GM23338 (cell line): ENCODE measurements around the gene GPR3. TPM values are rescaled to one million over a fixed set of nuclear protein-coding genes. Genes with fewer than 3 reads are reported as not detected.
A peak's percentile ranks its signal among the peaks of the same experiment; 100 is the strongest.

Source experiments
- ATAC-seq: fragments of 200-7000 bp; cut with Tn5 transposase; 3 replicates; pipeline ENCODE4 v1.9.1; 2020
- DNase-seq: peaks from one replicate; pipeline ENCODE4 v3.0.0-alpha.2; 2015; ENCODE audit warnings: low spot score
- H2AFZ ChIP-seq: fragments of 200-600 bp; sonication (generic); 2 replicates; pipeline ENCODE4 v1.8.0; 2016; ENCODE audit warnings: antibody characterized with exemption, mild to moderate bottlenecking, moderate library complexity
- H3F3A ChIP-seq: fragments of 200-600 bp; sonication (generic); replicated peaks from 2 replicates; pipeline ENCODE4 v1.8.0; 2017; ENCODE audit warnings: antibody characterized with exemption, mixed run types, low read depth
- H3K27ac ChIP-seq: fragments of 200-600 bp; sonication (generic); 2 replicates; pipeline ENCODE4 v1.6.1; 2016; ENCODE audit warnings: low read depth
- H3K27me3 ChIP-seq: fragments of 200-600 bp; sonication (generic); 2 replicates; pipeline ENCODE4 v1.8.0; 2016; ENCODE audit warnings: mild to moderate bottlenecking, mixed run types, moderate library complexity; ENCODE audit not compliant: insufficient read depth
- H3K36me3 ChIP-seq: fragments of 200-600 bp; sonication (generic); 2 replicates; pipeline ENCODE4 v1.8.0; 2016; ENCODE audit warnings: mild to moderate bottlenecking; ENCODE audit not compliant: insufficient read depth
- H3K4me1 ChIP-seq: fragments of 200-600 bp; sonication (generic); 2 replicates; pipeline ENCODE4 v1.8.0; 2016; ENCODE audit warnings: mild to moderate bottlenecking, moderate library complexity; ENCODE audit not compliant: insufficient read depth
- H3K4me2 ChIP-seq: fragments of 200-600 bp; sonication (generic); 2 replicates; pipeline ENCODE4 v1.7.1; 2017; ENCODE audit warnings: mixed run types
- H3K4me3 ChIP-seq: fragments of 200-600 bp; sonication (generic); 2 replicates; pipeline ENCODE4 v1.6.1; 2016; ENCODE audit warnings: mixed run types
- H3K79me2 ChIP-seq: fragments of 200-600 bp; sonication (generic); replicated peaks from 2 replicates; pipeline ENCODE4 v1.8.0; 2017; ENCODE audit warnings: mild to moderate bottlenecking; ENCODE audit not compliant: insufficient read depth
- H3K9me2 ChIP-seq: fragments of 200-600 bp; sonication (generic); 2 replicates; pipeline ENCODE4 v1.8.0; 2017; ENCODE audit not compliant: insufficient read depth
- H4K20me1 ChIP-seq: fragments of 200-600 bp; sonication (generic); replicated peaks from 2 replicates; pipeline ENCODE4 v1.8.0; 2017; ENCODE audit warnings: mild to moderate bottlenecking; ENCODE audit not compliant: insufficient read depth
- H3K27ac Mint-ChIP-seq: 2 replicates; pipeline ENCODE4 v1.8.0; 2020; ENCODE audit warnings: inconsistent platforms, mild to moderate bottlenecking, moderate library complexity, mixed read lengths
- H3K27me3 Mint-ChIP-seq: 3 replicates; pipeline ENCODE4 v1.8.0; 2022; ENCODE audit warnings: low read depth, mild to moderate bottlenecking, moderate library complexity, mixed read lengths, inconsistent platforms; ENCODE audit not compliant: insufficient read depth, poor library complexity
- H3K36me3 Mint-ChIP-seq: 3 replicates; pipeline ENCODE4 v1.8.0; 2021; ENCODE audit warnings: low read depth, mild to moderate bottlenecking, inconsistent platforms, moderate library complexity, mixed read lengths
- H3K4me1 Mint-ChIP-seq: 3 replicates; pipeline ENCODE4 v1.8.0; 2020; ENCODE audit warnings: mild to moderate bottlenecking, inconsistent platforms, mixed read lengths
- H3K4me3 Mint-ChIP-seq: 3 replicates; pipeline ENCODE4 v1.8.0; 2021; ENCODE audit warnings: moderate library complexity, mild to moderate bottlenecking, inconsistent platforms, mixed read lengths
- H3K9me3 Mint-ChIP-seq: 3 replicates; pipeline ENCODE4 v1.8.0; 2020; ENCODE audit warnings: moderate library complexity, mild to moderate bottlenecking, inconsistent platforms, mixed read lengths
- CREB1 ChIP-seq: fragments of 250-450 bp; sonication (Bioruptor Pico); IDR thresholded peaks from 2 replicates; pipeline ENCODE4 v1.5.0; 2020; ENCODE audit warnings: low read depth, mild to moderate bottlenecking, moderate library complexity
- EZH2 ChIP-seq: fragments of 200-600 bp; sonication (generic); IDR thresholded peaks from one replicate; pipeline ENCODE4 v1.8.0; 2017; ENCODE audit warnings: antibody characterized with exemption, mild to moderate bottlenecking, low read depth; ENCODE audit not compliant: unreplicated experiment
- EZH2phosphoT487 ChIP-seq: fragments of 200-600 bp; sonication (generic); IDR thresholded peaks from one replicate; pipeline ENCODE4 v1.8.1; 2018; ENCODE audit warnings: antibody characterized with exemption; ENCODE audit not compliant: unreplicated experiment
- JUNB ChIP-seq: IDR thresholded peaks from one replicate; pipeline ENCODE4 v1.6.1; 2016; ENCODE audit warnings: antibody characterized with exemption; ENCODE audit not compliant: unreplicated experiment
- NANOG ChIP-seq: IDR thresholded peaks from 2 replicates; pipeline ENCODE4 v1.6.1; 2016; ENCODE audit warnings: antibody characterized with exemption, borderline replicate concordance
- POLR2AphosphoS5 ChIP-seq: IDR thresholded peaks from 2 replicates; pipeline ENCODE4 v1.6.1; 2016; ENCODE audit warnings: antibody characterized with exemption, low read depth
- STAT1 ChIP-seq: IDR thresholded peaks from one replicate; pipeline ENCODE4 v1.6.1; 2016; ENCODE audit warnings: antibody characterized with exemption; ENCODE audit not compliant: unreplicated experiment
- ZNF114 ChIP-seq: fragments of 250-450 bp; sonication (Bioruptor Pico); IDR thresholded peaks from 2 replicates; pipeline ENCODE4 v1.5.0; 2020; ENCODE audit warnings: mild to moderate bottlenecking, moderate library complexity
- ZNF331 ChIP-seq: fragments of 250-450 bp; sonication (Bioruptor Pico); IDR thresholded peaks from 2 replicates; pipeline ENCODE4 v1.5.0; 2020; ENCODE audit warnings: low read depth, mild to moderate bottlenecking, moderate library complexity
- polyA plus RNA-seq: library from polyadenylated mRNA; unstranded; fragments of >200 nt; fragmentation: Nextera tagmentation; extraction: Ambion mirVana; gene quantifications from 2 replicates; pipeline ENCODE4 v1.2.1, GENCODE V29; 2016
- total RNA-seq: library from RNA; depleted of rRNA; stranded (reverse); fragments of >200 nt; shearing (Covaris generic); gene quantifications from 2 replicates; pipeline ENCODE4 v1.2.3, GENCODE V29; 2014
- TF ChIP-seq, protein P1 (sequence below), 2 experiments: fragments of 200-600 bp in 1 of 2; sonication (generic) in 1 of 2; conservative IDR thresholded peaks; 2 replicates each; pipeline versions ENCODE4 v1.5.1 to v1.6.1; 2016 to 2017; ENCODE audit warnings: antibody characterized with exemption in 2 of 2, low read depth in 2 of 2, mild to moderate bottlenecking in 2 of 2, moderate library complexity in 1 of 2
- TF ChIP-seq, protein P2 (sequence below): IDR thresholded peaks from 2 replicates; pipeline ENCODE4 v1.6.1; 2016; ENCODE audit warnings: antibody characterized with exemption
- TF ChIP-seq, protein P3 (sequence below): IDR thresholded peaks from one replicate; pipeline ENCODE4 v1.6.1; 2018; ENCODE audit warnings: antibody characterized with exemption; ENCODE audit not compliant: unreplicated experiment
- TF ChIP-seq, protein P4 (sequence below): fragments of 250-450 bp; sonication (Bioruptor Pico); IDR thresholded peaks from 2 replicates; pipeline ENCODE4 v1.5.0; 2020; ENCODE audit warnings: mild to moderate bottlenecking, moderate library complexity

GPR3 gene
- total and polyA plus RNA-seq, 2 experiments from 2014 or later, result 5.9 to 9.1 TPM

DNA sequence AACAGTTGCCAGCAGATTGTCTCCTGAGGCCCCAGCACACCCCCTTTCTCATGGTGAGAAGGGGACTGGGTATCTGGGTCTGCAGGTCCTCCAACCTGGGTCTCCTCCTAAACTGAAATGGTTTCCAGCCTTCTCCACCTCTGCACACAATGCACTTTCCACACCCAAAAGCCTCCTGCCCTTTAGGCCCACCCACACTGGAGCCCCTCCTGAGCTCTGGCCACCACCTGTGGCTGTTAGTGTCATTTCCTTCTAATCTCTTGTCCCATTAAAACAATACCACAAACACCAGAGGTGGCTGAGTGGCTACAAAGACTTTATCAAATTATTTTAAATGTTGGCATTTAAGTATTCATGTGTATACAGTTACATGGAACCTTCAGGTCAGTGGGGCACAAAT is 11.5 kb downstream of the GPR3 start:
- no peaks in the 10 kb centered on the region for H3K36me3 ChIP-seq
- Mint-ChIP-seq H3K4me1 (peaks cover 67% of the 10 kb centered on the region), H3K4me3 (peak overlapping the region; percentile 14; the same call in 1 of the 3 replicates), H3K27ac (peak overlapping the region; percentile 84), H3K9me3 (no peaks in the 10 kb centered on the region), H3K36me3 (peaks cover 23% of the 10 kb centered on the region), H3K27me3 (peaks cover 17% of the 10 kb centered on the region)
- no peak for DNase-seq
- peaks cover 20% of the 10 kb centered on the region for H3F3A ChIP-seq
- H3K79me2 ChIP-seq, result no peaks in the 10 kb centered on the region
- TF ChIP-seq ZNF114 (CRISPR knock-in tag) (no peak), POLR2AphosphoS5 (no peak), JUNB (no peak), ZNF331 (CRISPR knock-in tag) (no peak), EZH2phosphoT487 (no peak), NANOG (no peak), STAT1 (no peak), EZH2 (no peak), CREB1 (CRISPR knock-in tag) (no peak)
- TF ChIP-seq, protein P1, sequence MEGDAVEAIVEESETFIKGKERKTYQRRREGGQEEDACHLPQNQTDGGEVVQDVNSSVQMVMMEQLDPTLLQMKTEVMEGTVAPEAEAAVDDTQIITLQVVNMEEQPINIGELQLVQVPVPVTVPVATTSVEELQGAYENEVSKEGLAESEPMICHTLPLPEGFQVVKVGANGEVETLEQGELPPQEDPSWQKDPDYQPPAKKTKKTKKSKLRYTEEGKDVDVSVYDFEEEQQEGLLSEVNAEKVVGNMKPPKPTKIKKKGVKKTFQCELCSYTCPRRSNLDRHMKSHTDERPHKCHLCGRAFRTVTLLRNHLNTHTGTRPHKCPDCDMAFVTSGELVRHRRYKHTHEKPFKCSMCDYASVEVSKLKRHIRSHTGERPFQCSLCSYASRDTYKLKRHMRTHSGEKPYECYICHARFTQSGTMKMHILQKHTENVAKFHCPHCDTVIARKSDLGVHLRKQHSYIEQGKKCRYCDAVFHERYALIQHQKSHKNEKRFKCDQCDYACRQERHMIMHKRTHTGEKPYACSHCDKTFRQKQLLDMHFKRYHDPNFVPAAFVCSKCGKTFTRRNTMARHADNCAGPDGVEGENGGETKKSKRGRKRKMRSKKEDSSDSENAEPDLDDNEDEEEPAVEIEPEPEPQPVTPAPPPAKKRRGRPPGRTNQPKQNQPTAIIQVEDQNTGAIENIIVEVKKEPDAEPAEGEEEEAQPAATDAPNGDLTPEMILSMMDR (conservative IDR thresholded peaks at IDR 0.05; ENCODE audit: low read depth in 2 of 2), result no peak
- TF ChIP-seq, protein P2, sequence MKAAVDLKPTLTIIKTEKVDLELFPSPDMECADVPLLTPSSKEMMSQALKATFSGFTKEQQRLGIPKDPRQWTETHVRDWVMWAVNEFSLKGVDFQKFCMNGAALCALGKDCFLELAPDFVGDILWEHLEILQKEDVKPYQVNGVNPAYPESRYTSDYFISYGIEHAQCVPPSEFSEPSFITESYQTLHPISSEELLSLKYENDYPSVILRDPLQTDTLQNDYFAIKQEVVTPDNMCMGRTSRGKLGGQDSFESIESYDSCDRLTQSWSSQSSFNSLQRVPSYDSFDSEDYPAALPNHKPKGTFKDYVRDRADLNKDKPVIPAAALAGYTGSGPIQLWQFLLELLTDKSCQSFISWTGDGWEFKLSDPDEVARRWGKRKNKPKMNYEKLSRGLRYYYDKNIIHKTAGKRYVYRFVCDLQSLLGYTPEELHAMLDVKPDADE, result no peak
- TF ChIP-seq, protein P3, sequence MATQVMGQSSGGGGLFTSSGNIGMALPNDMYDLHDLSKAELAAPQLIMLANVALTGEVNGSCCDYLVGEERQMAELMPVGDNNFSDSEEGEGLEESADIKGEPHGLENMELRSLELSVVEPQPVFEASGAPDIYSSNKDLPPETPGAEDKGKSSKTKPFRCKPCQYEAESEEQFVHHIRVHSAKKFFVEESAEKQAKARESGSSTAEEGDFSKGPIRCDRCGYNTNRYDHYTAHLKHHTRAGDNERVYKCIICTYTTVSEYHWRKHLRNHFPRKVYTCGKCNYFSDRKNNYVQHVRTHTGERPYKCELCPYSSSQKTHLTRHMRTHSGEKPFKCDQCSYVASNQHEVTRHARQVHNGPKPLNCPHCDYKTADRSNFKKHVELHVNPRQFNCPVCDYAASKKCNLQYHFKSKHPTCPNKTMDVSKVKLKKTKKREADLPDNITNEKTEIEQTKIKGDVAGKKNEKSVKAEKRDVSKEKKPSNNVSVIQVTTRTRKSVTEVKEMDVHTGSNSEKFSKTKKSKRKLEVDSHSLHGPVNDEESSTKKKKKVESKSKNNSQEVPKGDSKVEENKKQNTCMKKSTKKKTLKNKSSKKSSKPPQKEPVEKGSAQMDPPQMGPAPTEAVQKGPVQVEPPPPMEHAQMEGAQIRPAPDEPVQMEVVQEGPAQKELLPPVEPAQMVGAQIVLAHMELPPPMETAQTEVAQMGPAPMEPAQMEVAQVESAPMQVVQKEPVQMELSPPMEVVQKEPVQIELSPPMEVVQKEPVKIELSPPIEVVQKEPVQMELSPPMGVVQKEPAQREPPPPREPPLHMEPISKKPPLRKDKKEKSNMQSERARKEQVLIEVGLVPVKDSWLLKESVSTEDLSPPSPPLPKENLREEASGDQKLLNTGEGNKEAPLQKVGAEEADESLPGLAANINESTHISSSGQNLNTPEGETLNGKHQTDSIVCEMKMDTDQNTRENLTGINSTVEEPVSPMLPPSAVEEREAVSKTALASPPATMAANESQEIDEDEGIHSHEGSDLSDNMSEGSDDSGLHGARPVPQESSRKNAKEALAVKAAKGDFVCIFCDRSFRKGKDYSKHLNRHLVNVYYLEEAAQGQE, result no peak
- TF ChIP-seq, protein P4, sequence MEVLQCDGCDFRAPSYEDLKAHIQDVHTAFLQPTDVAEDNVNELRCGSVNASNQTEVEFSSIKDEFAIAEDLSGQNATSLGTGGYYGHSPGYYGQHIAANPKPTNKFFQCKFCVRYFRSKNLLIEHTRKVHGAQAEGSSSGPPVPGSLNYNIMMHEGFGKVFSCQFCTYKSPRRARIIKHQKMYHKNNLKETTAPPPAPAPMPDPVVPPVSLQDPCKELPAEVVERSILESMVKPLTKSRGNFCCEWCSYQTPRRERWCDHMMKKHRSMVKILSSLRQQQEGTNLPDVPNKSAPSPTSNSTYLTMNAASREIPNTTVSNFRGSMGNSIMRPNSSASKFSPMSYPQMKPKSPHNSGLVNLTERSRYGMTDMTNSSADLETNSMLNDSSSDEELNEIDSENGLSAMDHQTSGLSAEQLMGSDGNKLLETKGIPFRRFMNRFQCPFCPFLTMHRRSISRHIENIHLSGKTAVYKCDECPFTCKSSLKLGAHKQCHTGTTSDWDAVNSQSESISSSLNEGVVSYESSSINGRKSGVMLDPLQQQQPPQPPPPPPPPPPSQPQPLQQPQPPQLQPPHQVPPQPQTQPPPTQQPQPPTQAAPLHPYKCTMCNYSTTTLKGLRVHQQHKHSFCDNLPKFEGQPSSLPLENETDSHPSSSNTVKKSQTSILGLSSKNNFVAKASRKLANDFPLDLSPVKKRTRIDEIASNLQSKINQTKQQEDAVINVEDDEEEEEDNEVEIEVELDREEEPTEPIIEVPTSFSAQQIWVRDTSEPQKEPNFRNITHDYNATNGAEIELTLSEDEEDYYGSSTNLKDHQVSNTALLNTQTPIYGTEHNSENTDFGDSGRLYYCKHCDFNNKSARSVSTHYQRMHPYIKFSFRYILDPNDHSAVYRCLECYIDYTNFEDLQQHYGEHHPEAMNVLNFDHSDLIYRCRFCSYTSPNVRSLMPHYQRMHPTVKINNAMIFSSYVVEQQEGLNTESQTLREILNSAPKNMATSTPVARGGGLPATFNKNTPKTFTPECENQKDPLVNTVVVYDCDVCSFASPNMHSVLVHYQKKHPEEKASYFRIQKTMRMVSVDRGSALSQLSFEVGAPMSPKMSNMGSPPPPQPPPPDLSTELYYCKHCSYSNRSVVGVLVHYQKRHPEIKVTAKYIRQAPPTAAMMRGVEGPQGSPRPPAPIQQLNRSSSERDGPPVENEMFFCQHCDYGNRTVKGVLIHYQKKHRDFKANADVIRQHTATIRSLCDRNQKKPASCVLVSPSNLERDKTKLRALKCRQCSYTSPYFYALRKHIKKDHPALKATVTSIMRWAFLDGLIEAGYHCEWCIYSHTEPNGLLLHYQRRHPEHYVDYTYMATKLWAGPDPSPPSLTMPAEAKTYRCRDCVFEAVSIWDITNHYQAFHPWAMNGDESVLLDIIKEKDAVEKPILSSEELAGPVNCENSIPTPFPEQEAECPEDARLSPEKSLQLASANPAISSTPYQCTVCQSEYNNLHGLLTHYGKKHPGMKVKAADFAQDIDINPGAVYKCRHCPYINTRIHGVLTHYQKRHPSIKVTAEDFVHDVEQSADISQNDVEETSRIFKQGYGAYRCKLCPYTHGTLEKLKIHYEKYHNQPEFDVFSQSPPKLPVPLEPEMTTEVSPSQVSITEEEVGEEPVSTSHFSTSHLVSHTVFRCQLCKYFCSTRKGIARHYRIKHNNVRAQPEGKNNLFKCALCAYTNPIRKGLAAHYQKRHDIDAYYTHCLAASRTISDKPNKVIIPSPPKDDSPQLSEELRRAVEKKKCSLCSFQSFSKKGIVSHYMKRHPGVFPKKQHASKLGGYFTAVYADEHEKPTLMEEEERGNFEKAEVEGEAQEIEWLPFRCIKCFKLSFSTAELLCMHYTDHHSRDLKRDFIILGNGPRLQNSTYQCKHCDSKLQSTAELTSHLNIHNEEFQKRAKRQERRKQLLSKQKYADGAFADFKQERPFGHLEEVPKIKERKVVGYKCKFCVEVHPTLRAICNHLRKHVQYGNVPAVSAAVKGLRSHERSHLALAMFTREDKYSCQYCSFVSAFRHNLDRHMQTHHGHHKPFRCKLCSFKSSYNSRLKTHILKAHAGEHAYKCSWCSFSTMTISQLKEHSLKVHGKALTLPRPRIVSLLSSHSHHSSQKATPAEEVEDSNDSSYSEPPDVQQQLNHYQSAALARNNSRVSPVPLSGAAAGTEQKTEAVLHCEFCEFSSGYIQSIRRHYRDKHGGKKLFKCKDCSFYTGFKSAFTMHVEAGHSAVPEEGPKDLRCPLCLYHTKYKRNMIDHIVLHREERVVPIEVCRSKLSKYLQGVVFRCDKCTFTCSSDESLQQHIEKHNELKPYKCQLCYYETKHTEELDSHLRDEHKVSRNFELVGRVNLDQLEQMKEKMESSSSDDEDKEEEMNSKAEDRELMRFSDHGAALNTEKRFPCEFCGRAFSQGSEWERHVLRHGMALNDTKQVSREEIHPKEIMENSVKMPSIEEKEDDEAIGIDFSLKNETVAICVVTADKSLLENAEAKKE (CRISPR knock-in tag), result no peak
- peak overlapping the region; percentile 88 for H3K27ac ChIP-seq
- H2AFZ ChIP-seq, result no peak overlapping the region
- no peak overlapping the region for H3K4me3 ChIP-seq
- peak overlapping the region; percentile 61 for H3K4me2 ChIP-seq
- H3K4me1 ChIP-seq, result peaks cover 42% of the 10 kb centered on the region
- no peaks in the 10 kb centered on the region for H3K9me2 ChIP-seq
- H4K20me1 ChIP-seq, result no peaks in the 10 kb centered on the region
- no peak for ATAC-seq
- no peaks in the 10 kb centered on the region for H3K27me3 ChIP-seq
